22Rv1 (cell line): ENCODE data around the gene KCNJ6.

Experiments used
- CTCF ChIP-seq: fragments of 450-650 bp; IDR thresholded peaks from 2 replicates; pipeline ENCODE4 v1.5.1; 2017; ENCODE audit warnings: mild to moderate bottlenecking
- ZFX ChIP-seq: fragments of 450-650 bp; IDR thresholded peaks from 2 replicates; pipeline ENCODE4 v1.6.1; 2017; ENCODE audit warnings: antibody characterized with exemption, borderline replicate concordance

- TF ChIP-seq CTCF (no peak), ZFX (no peak)
Measured at GRCh38 chr21:37751268-37751975, 164.8 kb downstream of the KCNJ6 start.
